ENCODE data around the gene CADM1. TPM values are rescaled to one million over a fixed set of nuclear protein-coding genes. Genes with fewer than 3 reads are reported as not detected.

Gene CADM1
- total RNA-seq, 1 donor from 2014 or later, result 150 TPM

- TF ChIP-seq, protein P1, sequence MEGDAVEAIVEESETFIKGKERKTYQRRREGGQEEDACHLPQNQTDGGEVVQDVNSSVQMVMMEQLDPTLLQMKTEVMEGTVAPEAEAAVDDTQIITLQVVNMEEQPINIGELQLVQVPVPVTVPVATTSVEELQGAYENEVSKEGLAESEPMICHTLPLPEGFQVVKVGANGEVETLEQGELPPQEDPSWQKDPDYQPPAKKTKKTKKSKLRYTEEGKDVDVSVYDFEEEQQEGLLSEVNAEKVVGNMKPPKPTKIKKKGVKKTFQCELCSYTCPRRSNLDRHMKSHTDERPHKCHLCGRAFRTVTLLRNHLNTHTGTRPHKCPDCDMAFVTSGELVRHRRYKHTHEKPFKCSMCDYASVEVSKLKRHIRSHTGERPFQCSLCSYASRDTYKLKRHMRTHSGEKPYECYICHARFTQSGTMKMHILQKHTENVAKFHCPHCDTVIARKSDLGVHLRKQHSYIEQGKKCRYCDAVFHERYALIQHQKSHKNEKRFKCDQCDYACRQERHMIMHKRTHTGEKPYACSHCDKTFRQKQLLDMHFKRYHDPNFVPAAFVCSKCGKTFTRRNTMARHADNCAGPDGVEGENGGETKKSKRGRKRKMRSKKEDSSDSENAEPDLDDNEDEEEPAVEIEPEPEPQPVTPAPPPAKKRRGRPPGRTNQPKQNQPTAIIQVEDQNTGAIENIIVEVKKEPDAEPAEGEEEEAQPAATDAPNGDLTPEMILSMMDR (conservative IDR thresholded peaks at IDR 0.05), result no peak
- Mint-ChIP-seq H3K4me3 (peak overlapping the region; percentile 4), H3K27me3 (no peaks in the 10 kb centered on the region), H3K36me3 (peaks cover 18% of the 10 kb centered on the region), H3K27ac (no peak overlapping the region), H3K9me3 (no peaks in the 10 kb centered on the region), H3K4me1 (ENCODE audit: unreplicated experiment) (peaks cover 45% of the 10 kb centered on the region)
- DNase-seq (ENCODE audit: extremely low spot score, unreplicated experiment), result no peak
These were observed 322.7 kb downstream of the CADM1 start for GRCh38 chr11:115181538-115181937.

DNA sequence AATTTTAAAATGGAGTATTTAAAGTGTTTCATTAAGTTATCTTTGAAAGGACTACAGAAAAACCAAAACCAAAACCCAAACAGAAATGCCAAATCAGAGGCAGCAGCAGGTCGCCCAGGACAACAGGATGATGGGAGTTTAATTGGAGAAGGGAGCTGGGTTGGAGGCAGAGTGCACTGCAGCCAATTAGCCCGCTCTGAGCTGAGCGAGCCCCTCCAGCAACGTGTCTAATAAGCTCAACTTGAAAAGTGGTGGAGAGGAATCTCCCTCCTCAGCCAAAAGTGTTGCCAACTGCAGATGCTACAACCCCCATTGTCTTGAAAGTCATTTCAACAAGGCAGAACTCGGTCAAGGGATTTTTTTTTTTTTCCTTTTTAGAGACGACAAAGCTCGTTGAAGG, 323.9 kb downstream of the CADM1 start:
- Mint-ChIP-seq H3K36me3 (peaks cover 21% of the 10 kb centered on the region), H3K27ac (no peak overlapping the region), H3K9me3 (no peaks in the 10 kb centered on the region), H3K27me3 (no peaks in the 10 kb centered on the region), H3K4me3 (no peak overlapping the region), H3K4me1 (ENCODE audit: unreplicated experiment) (peaks cover 54% of the 10 kb centered on the region)
- TF ChIP-seq, protein P1 (conservative IDR thresholded peaks at IDR 0.05), result no peak
- no peak for DNase-seq (ENCODE audit: extremely low spot score, unreplicated experiment)

DNA sequence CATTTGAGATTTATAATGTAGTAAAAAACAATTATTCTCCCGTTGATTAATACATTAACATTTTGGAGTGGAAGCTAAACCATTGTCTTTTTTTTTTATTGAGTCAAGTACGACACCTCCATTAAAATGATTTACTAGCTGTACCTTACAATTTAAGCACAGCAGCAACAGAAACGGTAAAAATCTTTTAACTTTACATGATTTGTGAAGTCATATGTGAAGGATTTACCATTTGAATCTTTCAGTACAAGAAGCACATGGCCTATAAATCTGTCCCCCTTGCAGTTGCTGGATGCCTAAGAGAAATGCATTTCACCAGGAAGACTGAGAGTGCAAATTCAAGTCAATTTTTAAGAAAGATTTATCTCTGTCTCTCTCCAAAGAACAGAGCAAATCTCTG, 324.6 kb downstream of the CADM1 start:
- H3K36me3 Mint-ChIP-seq, result peaks cover 28% of the 10 kb centered on the region
- no peak overlapping the region for H3K4me3 Mint-ChIP-seq
- H3K27me3 Mint-ChIP-seq, result no peaks in the 10 kb centered on the region
- DNase-seq (ENCODE audit: extremely low spot score, unreplicated experiment), result no peak
- H3K27ac Mint-ChIP-seq, result no peak overlapping the region
- no peaks in the 10 kb centered on the region for H3K9me3 Mint-ChIP-seq
- TF ChIP-seq, protein P1 (conservative IDR thresholded peaks at IDR 0.05), result no peak
- H3K4me1 Mint-ChIP-seq (ENCODE audit: unreplicated experiment), result peaks cover 61% of the 10 kb centered on the region

- Mint-ChIP-seq H3K9me3 (no peaks in the 10 kb centered on the region), H3K27me3 (no peaks in the 10 kb centered on the region), H3K36me3 (peaks cover 28% of the 10 kb centered on the region), H3K4me3 (no peak overlapping the region), H3K27ac (peak overlapping the region; percentile 21), H3K4me1 (ENCODE audit: unreplicated experiment) (peaks cover 57% of the 10 kb centered on the region)
- TF ChIP-seq, protein P1 (conservative IDR thresholded peaks at IDR 0.05), result no peak
- DNase-seq (ENCODE audit: extremely low spot score, unreplicated experiment), result no peak
These were observed 325.5 kb downstream of the CADM1 start for GRCh38 chr11:115178705-115179104.

GRCh38 chr11:115173136-115173535, 331.1 kb downstream of the CADM1 start:
- H3K27ac Mint-ChIP-seq, result no peak overlapping the region
- TF ChIP-seq, protein P1 (conservative IDR thresholded peaks at IDR 0.05), result no peak
- H3K27me3 Mint-ChIP-seq, result no peaks in the 10 kb centered on the region
- peaks cover 37% of the 10 kb centered on the region for H3K4me1 Mint-ChIP-seq (ENCODE audit: unreplicated experiment)
- H3K4me3 Mint-ChIP-seq, result no peak overlapping the region
- DNase-seq (ENCODE audit: extremely low spot score, unreplicated experiment), result peak; percentile 42
- no peaks in the 10 kb centered on the region for H3K9me3 Mint-ChIP-seq
- H3K36me3 Mint-ChIP-seq, result peaks cover 33% of the 10 kb centered on the region
